ENCODE data around the gene ZFYVE21.

Gene ZFYVE21

DNA sequence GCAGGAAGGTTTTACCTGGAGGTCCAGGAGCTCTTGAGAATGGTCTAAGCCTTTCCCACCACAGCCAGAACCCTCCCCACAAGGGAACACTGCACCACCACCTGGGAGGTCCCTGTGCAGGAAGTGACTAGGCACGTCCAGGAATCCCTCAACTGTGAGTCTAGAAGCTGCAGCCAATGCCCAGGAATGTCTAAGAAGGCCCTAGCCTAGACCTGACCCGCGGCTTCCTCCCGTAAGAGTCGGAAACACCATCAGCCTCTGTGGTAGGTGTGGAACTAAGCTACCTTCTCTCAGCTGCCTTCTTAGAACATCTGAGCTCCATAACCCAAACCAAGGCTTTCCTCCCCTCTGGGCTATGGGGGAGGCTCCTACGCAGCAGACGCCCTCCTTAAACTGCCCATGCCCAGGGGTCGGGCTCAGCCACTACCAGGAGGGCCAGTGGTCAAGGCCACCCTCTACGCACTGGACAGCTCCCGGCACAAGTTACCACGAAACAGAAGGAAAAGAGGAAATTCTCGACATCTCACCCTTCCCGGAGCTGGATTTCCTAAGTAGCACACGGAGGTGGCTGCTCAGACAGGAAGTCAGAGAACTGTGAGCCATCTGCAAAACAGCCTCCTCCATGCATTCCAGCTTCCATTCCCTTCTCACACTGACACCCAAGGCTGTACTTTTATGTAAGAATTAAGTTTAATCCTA is 25.5 kb downstream of the ZFYVE21 start:
- TF ChIP-seq, protein P1, sequence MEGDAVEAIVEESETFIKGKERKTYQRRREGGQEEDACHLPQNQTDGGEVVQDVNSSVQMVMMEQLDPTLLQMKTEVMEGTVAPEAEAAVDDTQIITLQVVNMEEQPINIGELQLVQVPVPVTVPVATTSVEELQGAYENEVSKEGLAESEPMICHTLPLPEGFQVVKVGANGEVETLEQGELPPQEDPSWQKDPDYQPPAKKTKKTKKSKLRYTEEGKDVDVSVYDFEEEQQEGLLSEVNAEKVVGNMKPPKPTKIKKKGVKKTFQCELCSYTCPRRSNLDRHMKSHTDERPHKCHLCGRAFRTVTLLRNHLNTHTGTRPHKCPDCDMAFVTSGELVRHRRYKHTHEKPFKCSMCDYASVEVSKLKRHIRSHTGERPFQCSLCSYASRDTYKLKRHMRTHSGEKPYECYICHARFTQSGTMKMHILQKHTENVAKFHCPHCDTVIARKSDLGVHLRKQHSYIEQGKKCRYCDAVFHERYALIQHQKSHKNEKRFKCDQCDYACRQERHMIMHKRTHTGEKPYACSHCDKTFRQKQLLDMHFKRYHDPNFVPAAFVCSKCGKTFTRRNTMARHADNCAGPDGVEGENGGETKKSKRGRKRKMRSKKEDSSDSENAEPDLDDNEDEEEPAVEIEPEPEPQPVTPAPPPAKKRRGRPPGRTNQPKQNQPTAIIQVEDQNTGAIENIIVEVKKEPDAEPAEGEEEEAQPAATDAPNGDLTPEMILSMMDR (IDR thresholded peaks at IDR 0.05), result no peak
- H3K36me3 ChIP-seq, result no peaks in the 10 kb centered on the region
- no peaks in the 10 kb centered on the region for H3K27me3 ChIP-seq
- H3K27ac ChIP-seq, result no peak overlapping the region
- no peaks in the 10 kb centered on the region for H3K9me3 ChIP-seq
- H3K4me1 ChIP-seq (ENCODE audit: control insufficient read depth in 1 of 2, insufficient read depth in 1 of 2, low read depth in 1 of 2, low read length in 1 of 2), result peaks cover 4 to 9% of the 10 kb centered on the region in 2 experiments
- no peak overlapping the region for H3K4me3 ChIP-seq (ENCODE audit: low read depth in 1 of 2, low read length in 1 of 2)

DNA sequence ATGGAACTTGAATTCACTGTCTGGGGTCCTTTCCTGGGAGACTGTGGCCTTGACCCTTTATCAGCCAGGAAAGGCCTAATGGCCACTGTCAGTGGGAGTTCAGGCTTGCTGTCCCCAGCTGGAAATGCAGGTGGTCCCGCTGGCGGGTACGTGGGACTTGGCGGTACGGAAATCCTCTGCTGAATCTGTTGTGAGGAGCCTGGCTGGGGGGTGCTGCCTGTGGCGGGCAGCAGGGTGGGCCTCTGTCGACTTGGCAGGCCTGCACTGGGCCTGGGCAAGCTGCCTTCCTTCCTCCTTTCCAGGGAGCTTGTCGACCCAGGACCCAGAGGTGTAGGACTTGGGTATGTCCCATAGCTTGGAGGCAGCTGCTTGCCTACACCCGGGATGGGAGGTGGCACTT is 26.3 kb downstream of the ZFYVE21 start:
- H3K4me3 ChIP-seq (ENCODE audit: low read depth in 1 of 2, low read length in 1 of 2), result no peak overlapping the region
- peaks cover 4 to 9% of the 10 kb centered on the region in 2 experiments for H3K4me1 ChIP-seq (ENCODE audit: control insufficient read depth in 1 of 2, insufficient read depth in 1 of 2, low read depth in 1 of 2, low read length in 1 of 2)
- H3K27ac ChIP-seq, result no peak overlapping the region
- H3K27me3 ChIP-seq, result no peaks in the 10 kb centered on the region
- H3K36me3 ChIP-seq, result no peaks in the 10 kb centered on the region
- H3K9me3 ChIP-seq, result no peaks in the 10 kb centered on the region
- TF ChIP-seq, protein P1 (IDR thresholded peaks at IDR 0.05), result no peak

DNA sequence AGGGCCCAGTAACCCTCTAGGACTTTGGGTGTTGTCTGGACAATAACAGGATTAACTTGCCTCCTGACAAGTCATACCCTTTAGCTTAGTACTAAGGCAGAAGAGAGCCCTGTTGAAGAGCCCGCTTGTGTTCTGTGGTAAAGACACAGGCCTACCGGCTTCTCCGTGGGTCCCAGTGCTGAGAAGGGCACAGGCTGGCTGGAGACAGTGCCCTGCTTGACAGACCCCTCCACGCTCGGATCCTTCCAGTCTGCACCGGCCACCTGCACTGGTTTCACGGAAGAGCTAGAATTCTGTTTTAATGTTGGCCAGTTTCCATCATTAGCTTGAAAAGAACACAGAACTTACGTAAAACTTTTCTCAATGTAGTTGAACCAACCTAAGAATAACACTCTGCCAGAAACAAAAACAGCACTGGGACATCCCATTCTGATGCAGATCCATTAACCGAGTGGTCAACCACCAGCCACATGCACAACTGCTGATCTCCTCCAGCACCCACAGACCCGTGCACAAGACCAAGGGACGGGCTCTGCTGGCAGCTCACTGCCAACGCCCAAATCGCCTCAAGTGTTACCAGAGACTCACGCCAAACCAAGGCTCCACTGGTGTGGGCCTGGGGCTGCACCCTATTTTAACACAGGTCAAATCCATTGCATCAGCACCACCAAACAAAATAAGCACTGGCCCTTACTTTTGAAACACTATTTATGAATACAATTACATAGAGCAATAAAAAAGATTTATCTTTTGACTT is 27.1 kb downstream of the ZFYVE21 start:
- H3K27me3 ChIP-seq, result no peaks in the 10 kb centered on the region
- no peak overlapping the region for H3K27ac ChIP-seq
- H3K4me3 ChIP-seq (ENCODE audit: low read depth in 1 of 2, low read length in 1 of 2), result no peak overlapping the region
- H3K4me1 ChIP-seq (ENCODE audit: control insufficient read depth in 1 of 2, insufficient read depth in 1 of 2, low read depth in 1 of 2, low read length in 1 of 2), result peaks cover 4 to 9% of the 10 kb centered on the region in 2 experiments
- TF ChIP-seq, protein P1 (IDR thresholded peaks at IDR 0.05), result no peak
- H3K9me3 ChIP-seq, result no peaks in the 10 kb centered on the region
- H3K36me3 ChIP-seq, result no peaks in the 10 kb centered on the region

DNA sequence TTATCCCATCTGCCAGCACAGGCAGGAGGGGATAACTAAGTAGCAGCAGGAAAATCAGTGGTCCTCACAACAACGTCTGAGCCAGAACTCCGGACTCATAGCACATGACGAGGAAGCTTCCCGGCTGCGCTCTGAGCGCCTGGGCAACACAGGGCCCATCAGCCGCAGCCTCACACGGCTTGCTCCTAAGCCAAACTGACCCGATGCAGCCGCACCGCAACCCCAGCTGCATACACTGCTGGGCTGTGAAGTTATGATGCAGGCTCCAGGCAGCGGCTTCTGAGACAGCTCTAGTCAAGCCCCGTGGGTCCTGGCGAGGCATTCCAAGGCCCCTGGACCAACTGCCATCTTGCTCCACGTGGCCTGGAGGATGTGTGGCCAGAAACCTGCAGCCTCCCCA is 28.1 kb downstream of the ZFYVE21 start:
- Histone ChIP-seq H3K9me3 (no peaks in the 10 kb centered on the region), H3K27ac (no peak overlapping the region), H3K27me3 (no peaks in the 10 kb centered on the region), H3K36me3 (no peaks in the 10 kb centered on the region), H3K4me3 (ENCODE audit: low read depth in 1 of 2, low read length in 1 of 2) (no peak overlapping the region), H3K4me1 (ENCODE audit: control insufficient read depth in 1 of 2, insufficient read depth in 1 of 2, low read depth in 1 of 2, low read length in 1 of 2) (peaks cover 4 to 9% of the 10 kb centered on the region in 2 experiments)
- TF ChIP-seq, protein P1 (IDR thresholded peaks at IDR 0.05), result no peak

DNA sequence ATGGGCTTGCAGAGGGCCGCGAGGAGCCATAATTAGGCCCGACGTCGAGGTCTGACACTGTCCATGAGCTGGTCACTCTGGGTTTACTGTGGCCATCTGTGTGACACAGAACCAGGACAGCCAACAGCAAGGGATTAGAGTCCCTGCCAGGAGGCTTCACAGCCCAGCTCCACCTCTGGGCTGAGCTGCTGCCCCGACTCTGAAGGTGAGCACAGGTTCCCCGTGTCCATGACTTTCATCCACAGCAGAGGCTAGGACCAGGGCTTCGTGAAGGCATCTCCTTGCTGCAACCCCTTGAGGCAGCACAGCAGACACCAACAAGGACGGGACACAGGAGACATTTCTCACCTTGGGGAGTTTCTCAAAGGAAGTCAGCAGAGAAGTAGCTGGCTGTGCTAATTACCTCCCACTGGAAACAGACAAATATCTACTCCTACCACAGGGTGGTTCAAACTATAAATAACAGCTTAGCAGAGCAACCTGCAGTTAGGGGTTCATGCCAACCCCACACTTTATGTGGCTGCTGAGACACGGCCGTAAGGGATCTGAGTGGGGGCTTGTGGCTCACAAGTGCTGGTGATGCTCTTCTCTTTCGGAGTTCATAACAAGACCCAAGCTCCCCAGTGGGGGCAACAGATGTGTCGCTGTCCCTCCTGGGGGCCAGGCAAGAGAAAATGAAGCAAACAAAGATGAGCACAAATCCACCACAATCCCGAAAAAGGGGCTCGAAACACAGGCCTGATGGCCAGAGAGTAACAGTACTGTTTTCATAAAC is 29.2 kb downstream of the ZFYVE21 start:
- H3K27ac ChIP-seq, result no peak overlapping the region
- TF ChIP-seq, protein P1 (IDR thresholded peaks at IDR 0.05), result no peak
- peaks cover 4 to 9% of the 10 kb centered on the region in 2 experiments for H3K4me1 ChIP-seq (ENCODE audit: control insufficient read depth in 1 of 2, insufficient read depth in 1 of 2, low read depth in 1 of 2, low read length in 1 of 2)
- H3K4me3 ChIP-seq (ENCODE audit: low read depth in 1 of 2, low read length in 1 of 2), result no peak overlapping the region
- H3K9me3 ChIP-seq, result no peaks in the 10 kb centered on the region
- H3K27me3 ChIP-seq, result no peaks in the 10 kb centered on the region
- H3K36me3 ChIP-seq, result no peaks in the 10 kb centered on the region
